HEK293 (cell line): Measurements from ENCODE around the gene REV3L.

Source experiments
- CTCF ChIA-PET: fragments of 350-600 bp; formaldehyde crosslinking; extraction: SDS; loops from one replicate; lab custom pipeline; 2021; ENCODE audit warnings: antibody characterized with exemption; lab: Yijun Ruan, JAX
- POLR2A ChIA-PET: fragments of 300-600 bp; formaldehyde crosslinking; extraction: SDS; loops from one replicate; lab custom pipeline; 2020; ENCODE audit warnings: antibody characterized with exemption, inconsistent platforms; lab: Yijun Ruan, JAX
- H3K27ac ChIP-seq: fragments of 200-500 bp; sonication (Bioruptor generic); 2 replicates; pipeline ENCODE4 v1.5.1; 2014; ENCODE audit warnings: low read depth, low read length, control low read depth, inconsistent platforms; ENCODE audit errors: extremely low read depth
- H3K36me3 ChIP-seq, 2 experiments: fragments of 200-500 bp in 1 of 2; sonication (Bioruptor generic) in 1 of 2; 1 replicate in 1 of 2; 2 replicates in 1 of 2; pipeline ENCODE4 v1.5.1; 2014 to 2017; ENCODE audit warnings: inconsistent platforms in 2 of 2, low read length in 2 of 2; ENCODE audit not compliant: control insufficient read depth in 2 of 2, insufficient read depth in 1 of 2
- H3K4me1 ChIP-seq: fragments of 200-500 bp; sonication (Bioruptor generic); 2 replicates; pipeline ENCODE4 v1.5.1; 2014; ENCODE audit warnings: mild to moderate bottlenecking, low read length, inconsistent platforms; ENCODE audit not compliant: control insufficient read depth, insufficient read depth
- H3K4me3 ChIP-seq: 2 replicates; pipeline ENCODE4 v1.5.1; 2011; ENCODE audit warnings: low read depth, mild to moderate bottlenecking, control low read depth, low read length, moderate library complexity
- H3K9me3 ChIP-seq: fragments of 200-500 bp; sonication (Bioruptor generic); 2 replicates; pipeline ENCODE4 v1.5.1; 2014; ENCODE audit warnings: low read depth, low read length, inconsistent platforms; ENCODE audit not compliant: control insufficient read depth, insufficient read depth
- BCL11B ChIP-seq: fragments of 450-650 bp; formaldehyde crosslinking; IDR thresholded peaks from 2 replicates; pipeline ENCODE4 v1.5.1; 2016; ENCODE audit warnings: low read depth, missing biosample characterization, missing genetic modification characterization
- EGR2 ChIP-seq: fragments of 450-650 bp; formaldehyde crosslinking; IDR thresholded peaks from 2 replicates; pipeline ENCODE4 v1.5.1; 2016; ENCODE audit warnings: low read depth, missing biosample characterization, missing genetic modification characterization
- HIC1 ChIP-seq: fragments of 450-650 bp; formaldehyde crosslinking; IDR thresholded peaks from 2 replicates; pipeline ENCODE4 v1.5.1; 2016; ENCODE audit warnings: missing biosample characterization, missing genetic modification characterization
- KLF10 ChIP-seq: fragments of 450-650 bp; IDR thresholded peaks from 2 replicates; pipeline ENCODE4 v1.5.1; 2018; ENCODE audit warnings: missing biosample characterization, mild to moderate bottlenecking, missing genetic modification characterization
- KLF9 ChIP-seq: fragments of 450-650 bp; formaldehyde crosslinking; IDR thresholded peaks from 2 replicates; pipeline ENCODE4 v1.5.1; 2016; ENCODE audit warnings: missing biosample characterization, missing genetic modification characterization, low read depth
- MEIS1 ChIP-seq: sonication (generic); formaldehyde crosslinking; IDR thresholded peaks from 2 replicates; pipeline ENCODE4 v1.8.1; 2022; ENCODE audit warnings: missing genetic modification reagents, mild to moderate bottlenecking, borderline replicate concordance
- MZF1 ChIP-seq: fragments of 450-650 bp; formaldehyde crosslinking; IDR thresholded peaks from 2 replicates; pipeline ENCODE4 v1.5.1; 2017; ENCODE audit warnings: missing biosample characterization, missing genetic modification characterization, borderline replicate concordance
- PRDM4 ChIP-seq: fragments of 450-650 bp; formaldehyde crosslinking; IDR thresholded peaks from 2 replicates; pipeline ENCODE4 v1.5.1; 2017; ENCODE audit warnings: missing biosample characterization, missing genetic modification characterization
- PRDM6 ChIP-seq: fragments of 450-650 bp; formaldehyde crosslinking; IDR thresholded peaks from 2 replicates; pipeline ENCODE4 v1.5.1; 2017; ENCODE audit warnings: missing biosample characterization, missing genetic modification characterization
- ZBTB8A ChIP-seq: fragments of 450-650 bp; formaldehyde crosslinking; IDR thresholded peaks from 2 replicates; pipeline ENCODE4 v1.5.1; 2016; ENCODE audit warnings: missing biosample characterization, missing genetic modification characterization
- ZNF10 ChIP-seq: fragments of 450-650 bp; formaldehyde crosslinking; IDR thresholded peaks from 2 replicates; pipeline ENCODE4 v1.5.1; 2017; ENCODE audit warnings: missing biosample characterization, missing genetic modification characterization
- ZNF155 ChIP-seq: fragments of 450-650 bp; formaldehyde crosslinking; IDR thresholded peaks from 2 replicates; pipeline ENCODE4 v1.5.1; 2016; ENCODE audit warnings: missing biosample characterization, missing genetic modification characterization
- ZNF239 ChIP-seq: fragments of 450-650 bp; formaldehyde crosslinking; IDR thresholded peaks from 2 replicates; pipeline ENCODE4 v1.5.1; 2016; ENCODE audit warnings: missing biosample characterization, missing genetic modification characterization
- ZNF274 ChIP-seq, 2 experiments: fragments of 200-500 bp in 1 of 2; fragments of 450-650 bp in 1 of 2; sonication (Bioruptor generic) in 1 of 2; formaldehyde crosslinking in 1 of 2; IDR thresholded peaks; 2 replicates each; pipeline versions ENCODE4 v1.5.1 to v1.6.1; 2014 to 2016; ENCODE audit warnings: borderline replicate concordance in 1 of 2, inconsistent platforms in 1 of 2, low read length in 1 of 2, missing biosample characterization in 1 of 2, missing genetic modification characterization in 1 of 2
- ZNF302 ChIP-seq: fragments of 450-650 bp; formaldehyde crosslinking; IDR thresholded peaks from 2 replicates; pipeline ENCODE4 v1.5.1; 2016; ENCODE audit warnings: missing biosample characterization, missing genetic modification characterization, low read depth
- ZNF416 ChIP-seq: fragments of 450-650 bp; formaldehyde crosslinking; IDR thresholded peaks from 2 replicates; pipeline ENCODE4 v1.5.1; 2016; ENCODE audit warnings: missing biosample characterization, missing genetic modification characterization
- ZNF426 ChIP-seq: fragments of 450-650 bp; formaldehyde crosslinking; IDR thresholded peaks from 2 replicates; pipeline ENCODE4 v1.5.1; 2017; ENCODE audit warnings: missing biosample characterization, missing genetic modification characterization, mild to moderate bottlenecking, inconsistent platforms, moderate library complexity
- ZNF48 ChIP-seq: fragments of 450-650 bp; formaldehyde crosslinking; IDR thresholded peaks from 2 replicates; pipeline ENCODE4 v1.5.1; 2016; ENCODE audit warnings: missing biosample characterization, missing genetic modification characterization
- ZNF501 ChIP-seq: fragments of 450-650 bp; formaldehyde crosslinking; IDR thresholded peaks from 2 replicates; pipeline ENCODE4 v1.5.1; 2016; ENCODE audit warnings: missing biosample characterization, missing genetic modification characterization
- ZNF510 ChIP-seq: fragments of 450-650 bp; formaldehyde crosslinking; IDR thresholded peaks from 2 replicates; pipeline ENCODE4 v1.5.1; 2018; ENCODE audit warnings: mild to moderate bottlenecking, missing genetic modification characterization, missing biosample characterization; ENCODE audit not compliant: insufficient replicate concordance
- ZNF555 ChIP-seq: fragments of 450-650 bp; formaldehyde crosslinking; conservative IDR thresholded peaks from 2 replicates; pipeline ENCODE4 v1.5.1; 2017; ENCODE audit warnings: missing biosample characterization, mild to moderate bottlenecking, missing genetic modification characterization, inconsistent platforms
- ZNF600 ChIP-seq: fragments of 450-650 bp; formaldehyde crosslinking; IDR thresholded peaks from 2 replicates; pipeline ENCODE4 v1.5.1; 2016; ENCODE audit warnings: missing biosample characterization, missing genetic modification characterization
- ZNF660 ChIP-seq: fragments of 450-650 bp; IDR thresholded peaks from 2 replicates; pipeline ENCODE4 v1.5.1; 2018; ENCODE audit warnings: missing biosample characterization, mild to moderate bottlenecking, missing genetic modification characterization

The REV3L gene

GRCh38 chr6:111270121-111270520, 212.9 kb downstream of the REV3L start:
- H3K4me1 ChIP-seq, result no peaks in the 10 kb centered on the region
- H3K36me3 ChIP-seq, result peaks cover 38 to 78% of the 10 kb centered on the region in 2 experiments
- POLR2A ChIA-PET, result no interaction called here
- CTCF ChIA-PET, result no interaction called here
- no peak for TF ChIP-seq ZBTB8A (tag by site-specific recombination)
- TF ChIP-seq PRDM4 (tag by site-specific recombination), result no peak
- no peak for TF ChIP-seq EGR2 (tag by site-specific recombination)
- TF ChIP-seq KLF10 (tag by site-specific recombination), result no peak
- TF ChIP-seq ZNF48 (tag by site-specific recombination), result no peak
- TF ChIP-seq ZNF155 (tag by site-specific recombination), result no peak
- no peak for TF ChIP-seq ZNF426 (tag by site-specific recombination)
- no peak for TF ChIP-seq ZNF600 (tag by site-specific recombination)
- no peak for TF ChIP-seq ZNF510 (tag by site-specific recombination)
- TF ChIP-seq BCL11B (tag by site-specific recombination), result no peak
- no peak for TF ChIP-seq HIC1 (tag by site-specific recombination)
- TF ChIP-seq KLF9 (tag by site-specific recombination), result no peak
- no peak for TF ChIP-seq ZNF239 (tag by site-specific recombination)
- no peak for TF ChIP-seq MEIS1 (CRISPR knock-in tag)
- TF ChIP-seq ZNF501 (tag by site-specific recombination), result no peak
- no peak for TF ChIP-seq ZNF302
- H3K4me3 ChIP-seq, result no peak overlapping the region
- H3K9me3 ChIP-seq, result no peaks in the 10 kb centered on the region
- H3K27ac ChIP-seq, result no peak overlapping the region

GRCh38 chr6:111269401-111269970, 213.5 kb downstream of the REV3L start:
- no peak overlapping the region for H3K27ac ChIP-seq
- CTCF ChIA-PET, result no interaction called here
- TF ChIP-seq ZNF10, result no peak
- no peak for TF ChIP-seq ZNF416 (tag by site-specific recombination)
- TF ChIP-seq MZF1 (tag by site-specific recombination), result no peak
- no peak for TF ChIP-seq ZNF555
- TF ChIP-seq PRDM6 (tag by site-specific recombination), result no peak
- no peak for TF ChIP-seq ZNF48 (tag by site-specific recombination)
- TF ChIP-seq ZBTB8A (tag by site-specific recombination), result no peak
- TF ChIP-seq ZNF274 (IDR thresholded peaks at IDR 0.05; ENCODE audit: low read length), result no peak
- TF ChIP-seq ZNF274 (tag by site-specific recombination; IDR thresholded peaks at IDR 0.05; ENCODE audit: borderline replicate concordance), result no peak
- no peak for TF ChIP-seq ZNF660 (tag by site-specific recombination)
- TF ChIP-seq, all 188 proteins: peak for 0
- peaks cover 31 to 75% of the 10 kb centered on the region in 2 experiments for H3K36me3 ChIP-seq
- POLR2A ChIA-PET, result no interaction called here
- no peaks in the 10 kb centered on the region for H3K9me3 ChIP-seq
- H3K4me3 ChIP-seq, result no peak overlapping the region
- no peaks in the 10 kb centered on the region for H3K4me1 ChIP-seq
